CD14-positive monocyte (primary cell): Measurements from ENCODE around the gene ZNF823. TPM values are rescaled to one million over a fixed set of nuclear protein-coding genes. Genes with fewer than 3 reads are reported as not detected.

Experiments
- DNase-seq, 3 donors: peaks; one replicate each; pipeline ENCODE4 v3.0.0-alpha.2; 2011 to 2022
- H2AFZ ChIP-seq: 2 replicates; pipeline ENCODE4 v1.6.0; 2012; ENCODE audit warnings: mild to moderate bottlenecking, low read depth, low read length, inconsistent platforms; ENCODE audit not compliant: insufficient read depth, poor library complexity, severe bottlenecking
- H3K27ac ChIP-seq, 2 donors: 1 replicate in 1 of 2; 2 replicates in 1 of 2; pipeline ENCODE4 v1.5.1; 2012 to 2013; ENCODE audit warnings: low read length in 2 of 2, control low read depth in 1 of 2, inconsistent platforms in 1 of 2, low read depth in 1 of 2, mild to moderate bottlenecking in 1 of 2
- H3K27me3 ChIP-seq, 2 donors: one replicate each; pipeline versions ENCODE4 v1.6.0 to v1.6.1; 2011 to 2013; ENCODE audit warnings: low read length in 2 of 2; ENCODE audit not compliant: control insufficient read depth in 2 of 2, insufficient read depth in 2 of 2
- H3K36me3 ChIP-seq, 2 donors: replicated peaks in 1 of 2; 1 replicate in 1 of 2; 2 replicates in 1 of 2; pipeline versions ENCODE4 v1.5.1 to v1.6.1; 2012 to 2013; ENCODE audit warnings: low read length in 2 of 2, control low read depth in 1 of 2, inconsistent platforms in 1 of 2, mild to moderate bottlenecking in 1 of 2; ENCODE audit not compliant: insufficient read depth in 2 of 2, control insufficient read depth in 1 of 2
- H3K4me1 ChIP-seq, 2 donors: 1 replicate in 1 of 2; 2 replicates in 1 of 2; pipeline versions ENCODE4 v1.5.1 to v1.6.1; 2012 to 2013; ENCODE audit warnings: low read length in 2 of 2, control low read depth in 1 of 2, inconsistent platforms in 1 of 2, mild to moderate bottlenecking in 1 of 2, moderate library complexity in 1 of 2; ENCODE audit not compliant: insufficient read depth in 2 of 2, control insufficient read depth in 1 of 2
- H3K4me2 ChIP-seq: replicated peaks from 2 replicates; pipeline ENCODE3; 2012; ENCODE audit warnings: low read length, moderate library complexity, mild to moderate bottlenecking; ENCODE audit not compliant: poor library complexity, severe bottlenecking; ENCODE audit errors: extremely low read depth
- H3K4me3 ChIP-seq, 3 experiments: fragments of 200-600 bp in 1 of 3; sonication (generic) in 1 of 3; replicated peaks in 1 of 3; 1 replicate in 2 of 3; 2 replicates in 1 of 3; pipeline ENCODE4 v1.5.1; 2011 to 2013; ENCODE audit warnings: low read length in 3 of 3, mild to moderate bottlenecking in 3 of 3, control low read depth in 2 of 3, low read depth in 2 of 3, inconsistent platforms in 1 of 3, moderate library complexity in 1 of 3
- H3K79me2 ChIP-seq: 2 replicates; pipeline ENCODE4 v1.6.0; 2012; ENCODE audit warnings: mild to moderate bottlenecking, control low read depth, inconsistent platforms, low read length, moderate library complexity; ENCODE audit not compliant: insufficient read depth
- H3K9ac ChIP-seq: 2 replicates; pipeline ENCODE4 v1.6.0; 2017; ENCODE audit warnings: low read length, mild to moderate bottlenecking; ENCODE audit not compliant: insufficient read depth, poor library complexity, severe bottlenecking
- H3K9me3 ChIP-seq, 2 donors: replicated peaks in 1 of 2; 1 replicate in 1 of 2; 2 replicates in 1 of 2; pipeline versions ENCODE4 v1.5.1 to v1.6.1; 2012 to 2013; ENCODE audit warnings: low read length in 2 of 2, control low read depth in 1 of 2; ENCODE audit not compliant: control insufficient read depth in 1 of 2, insufficient read depth in 1 of 2
- H4K20me1 ChIP-seq: 2 replicates; pipeline ENCODE4 v1.6.0; 2012; ENCODE audit warnings: mild to moderate bottlenecking, low read length, control low read depth, moderate library complexity; ENCODE audit not compliant: insufficient read depth
- H3K27ac Mint-ChIP-seq, 7 donors: one replicate each; pipeline ENCODE4 v1.8.0; 2020; ENCODE audit warnings: mild to moderate bottlenecking in 7 of 7, mixed read lengths in 7 of 7, moderate library complexity in 6 of 7, inconsistent platforms in 2 of 7
- H3K27me3 Mint-ChIP-seq, 3 donors: one replicate each; pipeline ENCODE4 v1.8.0; 2021 to 2022; ENCODE audit warnings: low read depth in 3 of 3, mild to moderate bottlenecking in 3 of 3, mixed read lengths in 3 of 3, moderate library complexity in 3 of 3, inconsistent platforms in 1 of 3
- H3K36me3 Mint-ChIP-seq, 2 donors: one replicate each; pipeline ENCODE4 v1.8.0; 2020; ENCODE audit warnings: mixed read lengths in 2 of 2, inconsistent platforms in 1 of 2, mild to moderate bottlenecking in 1 of 2
- H3K4me1 Mint-ChIP-seq: one replicate; pipeline ENCODE4 v1.8.0; 2020; ENCODE audit warnings: mild to moderate bottlenecking, mixed read lengths
- H3K4me3 Mint-ChIP-seq, 2 donors: one replicate each; pipeline ENCODE4 v1.8.0; 2020; ENCODE audit warnings: mild to moderate bottlenecking in 2 of 2, mixed read lengths in 2 of 2, moderate library complexity in 1 of 2
- H3K9me3 Mint-ChIP-seq, 7 donors: one replicate each; pipeline ENCODE4 v1.8.0; 2020 to 2022; ENCODE audit warnings: mixed read lengths in 7 of 7, mild to moderate bottlenecking in 6 of 7, moderate library complexity in 6 of 7, inconsistent platforms in 2 of 7
- whole genome bisulfite sequencing: methylation state at CpG from one replicate; pipeline ENCODE4 v1.1.5; 2013; ENCODE audit warnings: missing lambda C conversion rate; ENCODE audit not compliant: insufficient coverage; 5-methylcytosine and 5-hydroxymethylcytosine counted together
- intact Hi-C, 2 donors: fragments of 100-400 bp; cut with micrococcal nuclease; formaldehyde crosslinking; loops; one replicate each; pipeline versions ENCODE4 v1.15.0 to v1.15.1; 2023
- polyA plus RNA-seq, 3 donors: library from polyadenylated mRNA; depleted of rRNA in 1 of 3; unstranded in 2 of 3; stranded (reverse) in 1 of 3; fragments of 300-500 nt in 2 of 3; fragments of >200 nt in 1 of 3; fragmentation: Illumina TruSeq in 2 of 3; gene quantifications; 1 replicate in 2 of 3; 2 replicates in 1 of 3; pipeline ENCODE4 v1.2.3, GENCODE V29; 2012 to 2021
- TF ChIP-seq, protein P1 (sequence below): fragments of 200-600 bp; IDR thresholded peaks from one replicate; pipeline ENCODE4 v1.8.0; 2022; ENCODE audit warnings: antibody characterized with exemption, mild to moderate bottlenecking

Gene ZNF823
- polyA plus RNA-seq, 3 donors, result 0.48 to 0.85 (median 0.67) TPM

DNA sequence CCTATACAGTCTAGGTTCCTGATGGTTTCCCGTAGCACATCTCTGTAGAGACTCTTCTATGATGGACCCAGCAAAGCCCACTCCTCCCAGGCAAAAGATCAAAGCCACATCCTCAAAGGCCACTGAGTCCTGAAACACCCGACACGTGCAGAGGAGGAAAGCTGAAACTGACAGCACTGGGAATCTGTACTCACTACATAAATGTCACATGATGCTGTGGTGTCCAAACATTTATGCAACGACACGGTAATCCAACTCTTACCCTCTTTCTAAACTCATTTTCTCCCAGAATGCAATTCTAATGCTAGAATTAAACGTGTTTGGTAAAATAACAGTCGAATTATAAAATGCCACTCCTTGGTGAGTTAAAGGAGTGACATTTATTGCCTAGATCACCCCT, 21.1 kb upstream of the ZNF823 start:
- no peaks in the 10 kb centered on the region for H3K79me2 ChIP-seq
- H4K20me1 ChIP-seq, result no peaks in the 10 kb centered on the region
- H3K27me3 ChIP-seq, result no peaks in the 10 kb centered on the region
- H3K36me3 Mint-ChIP-seq, result no peaks in the 10 kb centered on the region
- H3K9ac ChIP-seq, result no peak overlapping the region
- peaks cover 15 to 26% of the 10 kb centered on the region in 2 donors for H3K9me3 ChIP-seq
- TF ChIP-seq, protein P1, sequence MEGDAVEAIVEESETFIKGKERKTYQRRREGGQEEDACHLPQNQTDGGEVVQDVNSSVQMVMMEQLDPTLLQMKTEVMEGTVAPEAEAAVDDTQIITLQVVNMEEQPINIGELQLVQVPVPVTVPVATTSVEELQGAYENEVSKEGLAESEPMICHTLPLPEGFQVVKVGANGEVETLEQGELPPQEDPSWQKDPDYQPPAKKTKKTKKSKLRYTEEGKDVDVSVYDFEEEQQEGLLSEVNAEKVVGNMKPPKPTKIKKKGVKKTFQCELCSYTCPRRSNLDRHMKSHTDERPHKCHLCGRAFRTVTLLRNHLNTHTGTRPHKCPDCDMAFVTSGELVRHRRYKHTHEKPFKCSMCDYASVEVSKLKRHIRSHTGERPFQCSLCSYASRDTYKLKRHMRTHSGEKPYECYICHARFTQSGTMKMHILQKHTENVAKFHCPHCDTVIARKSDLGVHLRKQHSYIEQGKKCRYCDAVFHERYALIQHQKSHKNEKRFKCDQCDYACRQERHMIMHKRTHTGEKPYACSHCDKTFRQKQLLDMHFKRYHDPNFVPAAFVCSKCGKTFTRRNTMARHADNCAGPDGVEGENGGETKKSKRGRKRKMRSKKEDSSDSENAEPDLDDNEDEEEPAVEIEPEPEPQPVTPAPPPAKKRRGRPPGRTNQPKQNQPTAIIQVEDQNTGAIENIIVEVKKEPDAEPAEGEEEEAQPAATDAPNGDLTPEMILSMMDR, result no peak
- WGBS, result 100% methylated on average over 1 of the region's 7 CpGs
- H3K27ac Mint-ChIP-seq, result no peak overlapping the region
- H2AFZ ChIP-seq, result no peak overlapping the region
- H3K4me1 ChIP-seq, result no peaks in the 10 kb centered on the region
- H3K27ac ChIP-seq, result no peak overlapping the region
- no peak overlapping the region for H3K4me3 Mint-ChIP-seq
- no peak overlapping the region for H3K4me2 ChIP-seq
- H3K9me3 Mint-ChIP-seq, result peaks cover 18 to 60% (median 39%) of the 10 kb centered on the region in 7 donors
- H3K36me3 ChIP-seq, result no peaks in the 10 kb centered on the region
- peaks cover 3 to 13% (median 3%) of the 10 kb centered on the region in 3 donors for H3K27me3 Mint-ChIP-seq
- no peak overlapping the region for H3K4me3 ChIP-seq
- no peak for DNase-seq
- intact Hi-C loops, result no loop called here
- no peaks in the 10 kb centered on the region for H3K4me1 Mint-ChIP-seq

GRCh38 chr19:11756965-11757364, 18.2 kb upstream of the ZNF823 start:
- Histone ChIP-seq H2AFZ (no peak overlapping the region), H4K20me1 (no peaks in the 10 kb centered on the region), H3K79me2 (no peaks in the 10 kb centered on the region), H3K4me3 (no peak overlapping the region), H3K27me3 (no peaks in the 10 kb centered on the region), H3K4me1 (no peaks in the 10 kb centered on the region), H3K4me2 (no peak overlapping the region), H3K9me3 (peaks cover 15 to 35% of the 10 kb centered on the region in 2 donors), H3K36me3 (no peaks in the 10 kb centered on the region), H3K9ac (no peak overlapping the region), H3K27ac (no peak overlapping the region)
- Mint-ChIP-seq H3K36me3 (no peaks in the 10 kb centered on the region), H3K27ac (no peak overlapping the region), H3K9me3 (peaks cover 22 to 54% (median 44%) of the 10 kb centered on the region in 7 donors), H3K4me3 (no peak overlapping the region), H3K4me1 (no peaks in the 10 kb centered on the region), H3K27me3 (peaks cover 0 to 11% (median 2%) of the 10 kb centered on the region in 3 donors)
- intact Hi-C loops, result no loop called here
- no CpG with 5 or more reads among the region's 1 CpG for WGBS
- no peak for DNase-seq
- TF ChIP-seq, protein P1, result no peak
